Activated B cell treated with CpG ODN at 0.5 μM for 24 hours (primary cell): ENCODE data around the gene GPAT3. TPM values are rescaled to one million over a fixed set of nuclear protein-coding genes. Genes with fewer than 3 reads are reported as not detected.

Experiments used
- ATAC-seq: fragments of 200-7000 bp; cut with Tn5 transposase; one replicate; pipeline ENCODE4 v1.10.0; 2021; ENCODE audit warnings: low read depth, mild to moderate bottlenecking, moderate library complexity
- CTCF ChIA-PET: fragments of 350-600 bp; sonication (Branson Sonifier 250); formaldehyde crosslinking; loops from one replicate; lab custom pipeline; 2021; ENCODE audit warnings: antibody characterized with exemption; lab: Charles Lee
- POLR2A ChIA-PET: fragments of 350-600 bp; sonication (Branson Sonifier 250); formaldehyde crosslinking; loops from one replicate; lab custom pipeline; 2021; ENCODE audit warnings: antibody characterized with exemption; lab: Charles Lee
- DNase-seq: peaks from one replicate; pipeline ENCODE4 v3.0.0; 2022
- H3K27ac Mint-ChIP-seq: one replicate; pipeline ENCODE4 v1.8.0; 2020; ENCODE audit warnings: mixed read lengths
- H3K27me3 Mint-ChIP-seq: one replicate; pipeline ENCODE4 v1.8.0; 2021; ENCODE audit warnings: mixed read lengths
- H3K36me3 Mint-ChIP-seq: one replicate; pipeline ENCODE4 v1.8.0; 2021; ENCODE audit warnings: low read depth, mixed read lengths
- H3K4me1 Mint-ChIP-seq: one replicate; pipeline ENCODE4 v1.8.0; 2021; ENCODE audit warnings: mixed read lengths
- H3K4me3 Mint-ChIP-seq: one replicate; pipeline ENCODE4 v1.8.0; 2020; ENCODE audit warnings: mild to moderate bottlenecking, mixed read lengths
- H3K9me3 Mint-ChIP-seq: one replicate; pipeline ENCODE4 v1.8.0; 2020; ENCODE audit warnings: mixed read lengths
- intact Hi-C: fragments of 100-400 bp; cut with micrococcal nuclease; formaldehyde crosslinking; loops from one replicate; pipeline ENCODE4 v1.15.1; 2024
- total RNA-seq: library from RNA; stranded (reverse); gene quantifications from 2 replicates; pipeline ENCODE4 v1.2.3, GENCODE V29; 2022
- TF ChIP-seq, protein P1 (sequence below): fragments of 200-600 bp; IDR thresholded peaks from one replicate; pipeline ENCODE4 v1.8.0; 2022; ENCODE audit warnings: antibody characterized with exemption, mild to moderate bottlenecking

The GPAT3 gene
- total RNA-seq, 1 donor from 2014 or later, result 0.91 TPM

DNA sequence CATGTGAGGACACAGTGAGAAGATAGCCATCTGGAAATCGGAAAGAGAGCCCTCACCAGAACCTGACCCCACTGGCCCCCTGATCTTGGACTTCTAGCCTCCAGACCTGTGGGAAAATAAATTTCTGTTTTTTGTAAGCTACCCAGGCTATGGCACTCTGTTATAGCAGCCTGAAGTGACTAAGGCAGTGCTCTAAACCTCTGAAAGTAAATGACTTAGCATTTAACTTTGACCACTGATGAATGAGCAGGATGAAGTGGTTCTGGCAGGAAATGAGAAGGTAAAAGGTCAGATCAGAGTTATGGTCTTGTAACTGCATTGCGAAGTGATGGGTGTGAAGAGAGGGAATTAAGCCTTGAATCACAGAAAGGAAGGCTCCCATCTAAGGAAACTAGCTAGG is 17.0 kb downstream of the GPAT3 start:
- no peaks in the 10 kb centered on the region for H3K27me3 Mint-ChIP-seq
- H3K9me3 Mint-ChIP-seq, result no peaks in the 10 kb centered on the region
- no peak overlapping the region for H3K27ac Mint-ChIP-seq
- H3K4me1 Mint-ChIP-seq, result peaks cover 4% of the 10 kb centered on the region
- CTCF ChIA-PET, result no interaction called here
- DNase-seq (no peak), ATAC-seq (no peak)
- intact Hi-C loops, result no loop called here
- no peaks in the 10 kb centered on the region for H3K36me3 Mint-ChIP-seq
- TF ChIP-seq, protein P1, sequence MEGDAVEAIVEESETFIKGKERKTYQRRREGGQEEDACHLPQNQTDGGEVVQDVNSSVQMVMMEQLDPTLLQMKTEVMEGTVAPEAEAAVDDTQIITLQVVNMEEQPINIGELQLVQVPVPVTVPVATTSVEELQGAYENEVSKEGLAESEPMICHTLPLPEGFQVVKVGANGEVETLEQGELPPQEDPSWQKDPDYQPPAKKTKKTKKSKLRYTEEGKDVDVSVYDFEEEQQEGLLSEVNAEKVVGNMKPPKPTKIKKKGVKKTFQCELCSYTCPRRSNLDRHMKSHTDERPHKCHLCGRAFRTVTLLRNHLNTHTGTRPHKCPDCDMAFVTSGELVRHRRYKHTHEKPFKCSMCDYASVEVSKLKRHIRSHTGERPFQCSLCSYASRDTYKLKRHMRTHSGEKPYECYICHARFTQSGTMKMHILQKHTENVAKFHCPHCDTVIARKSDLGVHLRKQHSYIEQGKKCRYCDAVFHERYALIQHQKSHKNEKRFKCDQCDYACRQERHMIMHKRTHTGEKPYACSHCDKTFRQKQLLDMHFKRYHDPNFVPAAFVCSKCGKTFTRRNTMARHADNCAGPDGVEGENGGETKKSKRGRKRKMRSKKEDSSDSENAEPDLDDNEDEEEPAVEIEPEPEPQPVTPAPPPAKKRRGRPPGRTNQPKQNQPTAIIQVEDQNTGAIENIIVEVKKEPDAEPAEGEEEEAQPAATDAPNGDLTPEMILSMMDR, result no peak
- no peak overlapping the region for H3K4me3 Mint-ChIP-seq
- POLR2A ChIA-PET, result no interaction called here

- TF ChIP-seq, protein P1, result no peak
- ChIA-PET POLR2A (no interaction called here), CTCF (no interaction called here)
- Mint-ChIP-seq H3K36me3 (no peaks in the 10 kb centered on the region), H3K9me3 (no peaks in the 10 kb centered on the region), H3K4me3 (no peak overlapping the region), H3K27me3 (no peaks in the 10 kb centered on the region), H3K27ac (no peak overlapping the region), H3K4me1 (peaks cover 6% of the 10 kb centered on the region)
- intact Hi-C loops, result loop anchor here (2.0 kb wide), 1 partner anchor 15 kb away; no protein-coding TSS in a partner anchor
- ATAC-seq (no peak), DNase-seq (no peak)
Observed at GRCh38 chr4:83556006-83556707, 20.2 kb downstream of the GPAT3 start.

GRCh38 chr4:83556816-83557215 is 20.9 kb downstream of the GPAT3 start:
- no peak overlapping the region for H3K4me3 Mint-ChIP-seq
- H3K9me3 Mint-ChIP-seq, result no peaks in the 10 kb centered on the region
- ATAC-seq (no peak), DNase-seq (no peak)
- ChIA-PET POLR2A (no interaction called here), CTCF (no interaction called here)
- no peaks in the 10 kb centered on the region for H3K27me3 Mint-ChIP-seq
- no peak overlapping the region for H3K27ac Mint-ChIP-seq
- H3K4me1 Mint-ChIP-seq, result peaks cover 6% of the 10 kb centered on the region
- TF ChIP-seq, protein P1, result no peak
- no peaks in the 10 kb centered on the region for H3K36me3 Mint-ChIP-seq
- intact Hi-C loops, result loop anchor here (2.0 kb wide), 1 partner anchor 14 kb away; no protein-coding TSS in a partner anchor

DNA sequence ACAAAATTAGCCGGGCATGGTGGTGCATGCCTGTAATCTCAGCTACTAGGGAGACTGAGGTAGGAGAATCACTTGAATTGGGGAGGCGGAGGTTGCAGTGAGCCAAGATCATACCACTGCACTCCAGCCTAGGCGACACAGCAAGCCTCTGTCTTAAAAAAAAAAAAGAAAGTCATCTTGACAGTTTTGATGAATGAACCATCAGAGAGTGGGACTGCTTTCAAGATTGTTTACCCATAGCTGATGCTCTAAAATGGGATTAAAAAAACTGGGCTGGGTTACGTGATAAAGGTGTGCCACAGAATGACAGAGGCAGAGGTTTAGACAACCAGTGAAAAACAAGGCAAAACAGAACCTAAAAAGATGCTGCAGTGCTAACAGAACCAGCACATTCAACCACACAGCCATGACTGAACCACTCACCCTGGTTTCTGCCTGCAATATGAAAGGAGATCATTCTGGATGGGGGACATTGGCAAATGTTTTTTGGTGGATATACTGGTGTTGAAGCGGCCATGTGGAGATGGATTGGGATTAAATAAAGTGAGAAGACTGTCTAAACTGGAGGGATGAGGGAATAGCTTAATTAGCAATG is 22.2 kb downstream of the GPAT3 start:
- H3K27me3 Mint-ChIP-seq, result no peaks in the 10 kb centered on the region
- ChIA-PET POLR2A (no interaction called here), CTCF (no interaction called here)
- no peaks in the 10 kb centered on the region for H3K36me3 Mint-ChIP-seq
- intact Hi-C loops, result no loop called here
- H3K27ac Mint-ChIP-seq, result no peak overlapping the region
- no peak for ATAC-seq
- TF ChIP-seq, protein P1, result no peak
- peaks cover 6% of the 10 kb centered on the region for H3K4me1 Mint-ChIP-seq
- no peaks in the 10 kb centered on the region for H3K9me3 Mint-ChIP-seq
- no peak for DNase-seq
- no peak overlapping the region for H3K4me3 Mint-ChIP-seq

DNA sequence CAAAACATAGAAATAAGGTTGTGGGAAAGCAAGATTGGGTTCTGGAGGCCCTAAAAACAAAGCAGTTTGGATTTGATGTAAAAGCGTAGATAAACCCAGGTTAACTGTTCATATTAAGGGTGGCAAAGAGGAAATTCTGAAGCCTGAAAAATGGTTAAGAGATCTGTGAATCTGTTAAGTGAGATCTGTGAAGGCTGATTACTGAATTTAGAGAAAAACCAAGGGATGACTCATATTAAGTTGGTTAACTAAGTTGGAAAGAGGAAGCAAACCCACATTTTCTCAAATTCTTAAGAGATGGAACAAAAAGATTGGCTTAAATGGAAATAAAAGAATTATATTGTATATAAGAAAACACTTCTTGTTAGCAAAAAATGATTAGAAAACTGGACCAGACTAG is 22.8 kb downstream of the GPAT3 start:
- TF ChIP-seq, protein P1, result no peak
- no peak for DNase-seq
- no peak overlapping the region for H3K4me3 Mint-ChIP-seq
- H3K36me3 Mint-ChIP-seq, result no peaks in the 10 kb centered on the region
- no peak overlapping the region for H3K27ac Mint-ChIP-seq
- intact Hi-C loops, result no loop called here
- H3K27me3 Mint-ChIP-seq, result no peaks in the 10 kb centered on the region
- ChIA-PET POLR2A (no interaction called here), CTCF (no interaction called here)
- H3K4me1 Mint-ChIP-seq, result peaks cover 6% of the 10 kb centered on the region
- no peaks in the 10 kb centered on the region for H3K9me3 Mint-ChIP-seq
- no peak for ATAC-seq
